KBM-7 (cell line): ENCODE data around the gene HPN.
"Not testable (repeated sequence)": the region's sequence is repeated elsewhere in the genome, so short reads cannot be mapped to it uniquely, and the experiment has no call there.

Source experiments
- DNase-seq: peaks from one replicate; pipeline ENCODE4 v3.0.0-alpha.2; 2015
- in situ Hi-C: fragments of 300-500 bp; cut with MboI; formaldehyde crosslinking; loops from 2 replicates; pipeline ENCODE4 v1.14.3; 2020; ENCODE audit warnings: low sequenced_read_pairs, low pct_unique_long_range_greater_than_20kb, mixed read lengths

HPN gene

GRCh38 chr19:35093430-35093829, 51.9 kb downstream of the HPN start:
- in situ Hi-C loops = no loop called here
- no peak for DNase-seq

- in situ Hi-C loops = no loop called here
- no peak for DNase-seq
These were observed 52.6 kb downstream of the HPN start for GRCh38 chr19:35093941-35094647.

- DNase-seq = no peak
- in situ Hi-C loops = no loop called here
These were observed 53.1 kb downstream of the HPN start for GRCh38 chr19:35094656-35095055.

GRCh38 chr19:35095667-35096368, 54.3 kb downstream of the HPN start:
- DNase-seq = no peak
- in situ Hi-C loops = no loop called here

- in situ Hi-C loops = no loop called here
These were observed 57.0 kb downstream of the HPN start for GRCh38 chr19:35098413-35099049.

GRCh38 chr19:35099155-35099896, 57.8 kb downstream of the HPN start:
- in situ Hi-C loops = no loop called here
- no peak for DNase-seq

More at GRCh38 chr19:35098413-35099049, 57.0 kb downstream of the HPN start:
- DNase-seq = no peak

GRCh38 chr19:35099897-35100275, 58.4 kb downstream of the HPN start:
- in situ Hi-C loops = no loop called here
- DNase-seq = no peak

- in situ Hi-C loops = no loop called here
- DNase-seq = no peak
These were observed 59.3 kb downstream of the HPN start for GRCh38 chr19:35100588-35101533.

GRCh38 chr19:35101949-35102348, 60.4 kb downstream of the HPN start:
- in situ Hi-C loops, DNase-seq: not testable (repeated sequence)

- in situ Hi-C loops, DNase-seq: not testable (repeated sequence)
These were observed 62.1 kb downstream of the HPN start for GRCh38 chr19:35103614-35104013.

GRCh38 chr19:35104361-35104760, 62.8 kb downstream of the HPN start:
- no peak for DNase-seq
- in situ Hi-C loops = no loop called here

GRCh38 chr19:35105047-35105410, 63.5 kb downstream of the HPN start:
- DNase-seq = no peak
- in situ Hi-C loops = no loop called here

GRCh38 chr19:35105411-35106290, 64.1 kb downstream of the HPN start:
- in situ Hi-C loops = no loop called here
- DNase-seq = no peak

GRCh38 chr19:35106291-35106583, 64.7 kb downstream of the HPN start:
- in situ Hi-C loops = no loop called here

GRCh38 chr19:35106898-35107541, 65.5 kb downstream of the HPN start:
- no peak for DNase-seq
- in situ Hi-C loops = no loop called here

More at GRCh38 chr19:35106291-35106583, 64.7 kb downstream of the HPN start:
- no peak for DNase-seq

GRCh38 chr19:35107545-35107944, 66.0 kb downstream of the HPN start:
- DNase-seq = no peak
- in situ Hi-C loops = no loop called here

- in situ Hi-C loops = no loop called here
- DNase-seq = no peak
These were observed 67.2 kb downstream of the HPN start for GRCh38 chr19:35108730-35109129.
